CD4-positive, alpha-beta T cell (primary cell): ENCODE results near the gene SV2A. TPM values are rescaled to one million over a fixed set of nuclear protein-coding genes. Genes with fewer than 3 reads are reported as not detected.
A peak's percentile ranks its signal among the peaks of the same experiment; 100 is the strongest.

ENCODE experiments used
- ATAC-seq: fragments of 200-7000 bp; cut with Tn5 transposase; one replicate; pipeline ENCODE4 v1.10.0; 2022; ENCODE audit warnings: mild to moderate bottlenecking; ENCODE audit not compliant: poor library complexity
- CTCF ChIA-PET: fragments of 350-600 bp; sonication (Branson Sonifier 250); formaldehyde crosslinking; loops from one replicate; lab custom pipeline; 2021; ENCODE audit warnings: antibody characterized with exemption, inconsistent platforms; lab: Charles Lee
- POLR2A ChIA-PET: fragments of 350-600 bp; sonication (Branson Sonifier 250); formaldehyde crosslinking; loops from one replicate; lab custom pipeline; 2021; ENCODE audit warnings: antibody characterized with exemption, inconsistent platforms; lab: Charles Lee
- DNase-seq, 14 experiments: peaks; one replicate each; pipeline ENCODE4 v3.0.0-alpha.2; 2013 to 2020; ENCODE audit warnings: mixed read lengths in 2 of 14
- H3K27ac ChIP-seq, 2 donors: one replicate each; pipeline versions ENCODE4 v1.5.1 to v1.7.0; 2013; ENCODE audit warnings: low read length in 2 of 2, low read depth in 1 of 2, mild to moderate bottlenecking in 1 of 2
- H3K27me3 ChIP-seq, 2 experiments: 1 replicate in 1 of 2; 2 replicates in 1 of 2; pipeline versions ENCODE4 v1.6.1 to v1.7.0; 2013; ENCODE audit warnings: low read length in 2 of 2, control low read depth in 1 of 2, mild to moderate bottlenecking in 1 of 2, moderate library complexity in 1 of 2; ENCODE audit not compliant: insufficient read depth in 2 of 2, control insufficient read depth in 1 of 2
- H3K36me3 ChIP-seq: one replicate; pipeline ENCODE4 v1.6.1; 2013; ENCODE audit warnings: low read length, control low read depth; ENCODE audit not compliant: insufficient read depth
- H3K4me1 ChIP-seq: one replicate; pipeline ENCODE4 v1.6.1; 2013; ENCODE audit warnings: low read length, control low read depth; ENCODE audit not compliant: insufficient read depth
- H3K4me3 ChIP-seq: one replicate; pipeline ENCODE4 v1.5.1; 2013; ENCODE audit warnings: mild to moderate bottlenecking, low read length, moderate library complexity
- H3K9me3 ChIP-seq, 2 experiments: 1 replicate in 1 of 2; 2 replicates in 1 of 2; pipeline versions ENCODE4 v1.6.1 to v1.7.0; 2013; ENCODE audit warnings: low read length in 2 of 2, mild to moderate bottlenecking in 2 of 2, control low read depth in 1 of 2, moderate library complexity in 1 of 2; ENCODE audit not compliant: control insufficient read depth in 1 of 2, insufficient read depth in 1 of 2
- H3K27ac Mint-ChIP-seq: one replicate; pipeline ENCODE4 v1.8.0; 2020; ENCODE audit warnings: mixed read lengths
- H3K27me3 Mint-ChIP-seq: one replicate; pipeline ENCODE4 v1.8.0; 2021; ENCODE audit warnings: mixed read lengths
- H3K36me3 Mint-ChIP-seq: one replicate; pipeline ENCODE4 v1.8.0; 2021; ENCODE audit warnings: low read depth, mixed read lengths
- H3K4me1 Mint-ChIP-seq: one replicate; pipeline ENCODE4 v1.8.0; 2021; ENCODE audit warnings: low read depth, mixed read lengths
- H3K4me3 Mint-ChIP-seq: one replicate; pipeline ENCODE4 v1.8.0; 2020; ENCODE audit warnings: mild to moderate bottlenecking, mixed read lengths
- H3K9me3 Mint-ChIP-seq: one replicate; pipeline ENCODE4 v1.8.0; 2020; ENCODE audit warnings: mixed read lengths
- CTCF ChIP-seq: fragments of 200-600 bp; IDR thresholded peaks from one replicate; pipeline ENCODE4 v1.8.0; 2022; ENCODE audit warnings: antibody characterized with exemption, mild to moderate bottlenecking
- intact Hi-C, 2 experiments: fragments of 100-400 bp; cut with DNase I in 1 of 2; cut with micrococcal nuclease in 1 of 2; formaldehyde crosslinking; loops; one replicate each; pipeline versions ENCODE4 v1.15.1 to v1.9.0; 2023 to 2025; cut with DNase I, micrococcal nuclease
- total RNA-seq, 174 experiments: library from RNA in 2 of 174; stranded (reverse) in 2 of 174; gene quantifications; one replicate each; pipeline ENCODE4 v1.2.3 and lab custom pipeline; 2021 to 2026

Gene SV2A
- total RNA-seq, 2 experiments from 2014 or later: 2.5 to 2.9 TPM

- Histone ChIP-seq H3K4me1 (peaks cover 28% of the 10 kb centered on the region), H3K27ac (peak within 1 kb of the TSS; percentile 87 to 93), H3K27me3 (no peaks in the 10 kb centered on the region), H3K36me3 (peaks cover 41% of the 10 kb centered on the region), H3K4me3 (peak within 1 kb of the TSS; percentile 94), H3K9me3 (no peaks in the 10 kb centered on the region)
- intact Hi-C loops: loop anchor here (1.0 to 2.0 kb wide), 4 partner anchors 28 to 39 kb away; partner anchors contain the start of gene BOLA1 (in 2 of the 2)
- Mint-ChIP-seq H3K9me3 (no peaks in the 10 kb centered on the region), H3K36me3 (peaks cover 55% of the 10 kb centered on the region), H3K27me3 (peaks cover 8% of the 10 kb centered on the region), H3K4me1 (peaks cover 47% of the 10 kb centered on the region), H3K4me3 (peak within 1 kb of the TSS; percentile 98), H3K27ac (peak within 1 kb of the TSS; percentile 99)
- ChIA-PET POLR2A (interaction anchor here (0.6 to 3.2 kb wide), 16 partner anchors 10 to 436 kb away, joined by 3 to 139 read pairs (median 3); partner anchors contain the start of genes BOLA1, OTUD7B, PLEKHO1 and RPRD2), CTCF (no interaction called here)
- no peak for TF ChIP-seq CTCF
- ATAC-seq: peak; percentile 91
- DNase-seq: peak; percentile 93 to 98 (median 94)
These were observed 10.1 kb upstream of the SV2A start, which contains the start of gene SF3B4 for GRCh38 chr1:149927563-149928400. TSS of gene SF3B4 (minus strand) at chr1:149927803. CDS start at chr1:149927759, 44 bp downstream.

GRCh38 chr1:149927056-149927562, 9.5 kb upstream of the SV2A start:
- DNase-seq (peak in 1 of 14 experiments; percentile 20), ATAC-seq (no peak)
- peaks cover 62% of the 10 kb centered on the region for H3K36me3 Mint-ChIP-seq
- peak overlapping the region; percentile 99 for H3K27ac Mint-ChIP-seq
- no peaks in the 10 kb centered on the region for H3K9me3 Mint-ChIP-seq
- no peaks in the 10 kb centered on the region for H3K9me3 ChIP-seq
- H3K27me3 Mint-ChIP-seq: peaks cover 8% of the 10 kb centered on the region
- H3K36me3 ChIP-seq: peaks cover 47% of the 10 kb centered on the region
- H3K27ac ChIP-seq: peak overlapping the region; percentile 87 to 93
- no peak for TF ChIP-seq CTCF
- H3K4me3 ChIP-seq: peak overlapping the region; percentile 94
- peaks cover 47% of the 10 kb centered on the region for H3K4me1 Mint-ChIP-seq
- H3K27me3 ChIP-seq: no peaks in the 10 kb centered on the region
- peak overlapping the region; percentile 98 for H3K4me3 Mint-ChIP-seq
- H3K4me1 ChIP-seq: peaks cover 28% of the 10 kb centered on the region
- ChIA-PET CTCF (no interaction called here), POLR2A (no interaction called here)
- intact Hi-C loops: loop anchor here (1.0 to 2.0 kb wide), 4 partner anchors 28 to 39 kb away; partner anchors contain the start of gene BOLA1 (in 2 of the 2)

GRCh38 chr1:149926296-149926695, 8.7 kb upstream of the SV2A start:
- ATAC-seq: no peak
- Histone ChIP-seq H3K4me1 (peaks cover 28% of the 10 kb centered on the region), H3K27ac (no peak overlapping the region), H3K27me3 (no peaks in the 10 kb centered on the region), H3K4me3 (no peak overlapping the region), H3K9me3 (no peaks in the 10 kb centered on the region), H3K36me3 (peaks cover 50% of the 10 kb centered on the region)
- peaks cover 47% of the 10 kb centered on the region for H3K4me1 Mint-ChIP-seq
- ChIA-PET POLR2A (interaction anchor here (1.0 kb wide), 1 partner anchor 39 kb away, joined by 4 read pairs; a partner anchor contains a TSS), CTCF (no interaction called here)
- intact Hi-C loops: loop anchor here (2.0 kb wide), 2 partner anchors 27 to 37 kb away; partner anchors contain the start of gene BOLA1 (in 1 of the 2)
- DNase-seq: no peak
- peaks cover 69% of the 10 kb centered on the region for H3K36me3 Mint-ChIP-seq
- no peaks in the 10 kb centered on the region for H3K9me3 Mint-ChIP-seq
- peak overlapping the region; percentile 98 for H3K4me3 Mint-ChIP-seq
- H3K27me3 Mint-ChIP-seq: peaks cover 2% of the 10 kb centered on the region
- H3K27ac Mint-ChIP-seq: no peak overlapping the region
- TF ChIP-seq CTCF: no peak
